HG03571 (cell line): ENCODE measurements around the gene BCAP29.
"Not testable (repeated sequence)": the region's sequence is repeated elsewhere in the genome, so short reads cannot be mapped to it uniquely, and the experiment has no call there.

Source experiments
- ATAC-seq: cut with Tn5 transposase; IDR thresholded peaks from one replicate; pipeline ENCODE4 v1.9.1; 2021; ENCODE audit not compliant: unreplicated experiment

The BCAP29 gene, protein sequence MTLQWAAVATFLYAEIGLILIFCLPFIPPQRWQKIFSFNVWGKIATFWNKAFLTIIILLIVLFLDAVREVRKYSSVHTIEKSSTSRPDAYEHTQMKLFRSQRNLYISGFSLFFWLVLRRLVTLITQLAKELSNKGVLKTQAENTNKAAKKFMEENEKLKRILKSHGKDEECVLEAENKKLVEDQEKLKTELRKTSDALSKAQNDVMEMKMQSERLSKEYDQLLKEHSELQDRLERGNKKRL

DNA sequence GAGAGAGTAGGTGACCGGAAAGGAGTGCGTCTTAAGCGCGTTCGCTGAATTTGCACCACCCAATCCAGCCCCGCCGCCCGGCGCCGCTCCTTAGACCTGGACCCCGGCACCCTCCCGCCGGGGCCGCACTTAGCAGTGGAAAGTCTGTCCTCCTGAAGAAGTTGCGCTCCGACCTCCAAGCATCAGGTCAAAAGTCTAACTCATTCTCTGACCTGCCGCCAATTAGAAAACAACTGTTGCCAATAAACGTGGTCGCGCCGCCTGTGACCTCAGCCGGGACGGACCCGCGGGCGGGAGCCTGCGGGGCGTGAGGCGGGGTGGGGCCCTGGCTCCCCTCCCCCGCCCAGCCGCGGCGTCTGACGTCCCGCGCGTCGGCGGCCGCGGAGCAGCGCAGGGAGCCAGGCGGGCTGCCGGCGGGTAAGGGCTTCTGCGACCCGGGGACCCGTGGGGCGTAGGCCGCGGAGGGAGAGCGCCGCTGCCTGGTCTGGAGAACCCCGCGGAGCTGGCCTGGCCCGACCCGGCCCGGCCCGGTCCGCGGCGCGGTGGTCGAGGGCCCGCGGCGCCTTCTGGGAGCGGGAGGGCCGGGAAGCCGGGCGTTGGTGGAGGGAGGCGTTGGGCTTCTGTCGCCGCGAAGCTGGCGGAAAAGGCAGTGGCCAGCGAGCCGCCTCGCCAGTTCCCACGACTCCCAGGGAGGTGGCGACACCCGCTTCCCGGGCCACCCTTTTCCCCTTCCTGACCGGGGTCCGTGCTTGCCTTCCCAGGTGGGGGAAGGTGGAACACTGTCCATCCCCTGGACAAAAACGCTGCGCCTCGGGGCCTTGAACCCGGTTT, at the start of gene BCAP29:
Gene BCAP29, plus strand, starts transcription at position 362 of the 831 bp plus-strand sequence. CDS start 527 bp downstream, outside the sequence.
- ATAC-seq, result peak; percentile 94

DNA sequence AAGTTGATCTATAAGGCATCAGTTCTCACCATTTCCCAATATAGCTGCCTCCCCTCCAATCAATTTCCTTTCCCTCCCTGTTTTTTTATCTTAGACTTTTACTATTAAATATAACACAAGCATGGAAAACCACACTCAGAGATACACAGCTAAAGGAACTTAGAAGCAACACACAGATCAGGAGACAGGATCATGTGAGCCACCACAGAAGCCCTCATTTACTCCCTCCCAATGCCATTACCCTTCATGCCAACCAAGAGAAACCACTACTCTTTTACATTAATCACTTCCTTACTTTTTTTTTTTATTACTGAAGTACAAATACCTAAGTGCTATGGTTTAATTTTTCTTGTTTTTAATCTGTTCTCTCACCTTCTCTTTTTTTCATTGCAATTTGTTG, 49.3 kb upstream of the BCAP29 start:
- ATAC-seq, result no peak

DNA sequence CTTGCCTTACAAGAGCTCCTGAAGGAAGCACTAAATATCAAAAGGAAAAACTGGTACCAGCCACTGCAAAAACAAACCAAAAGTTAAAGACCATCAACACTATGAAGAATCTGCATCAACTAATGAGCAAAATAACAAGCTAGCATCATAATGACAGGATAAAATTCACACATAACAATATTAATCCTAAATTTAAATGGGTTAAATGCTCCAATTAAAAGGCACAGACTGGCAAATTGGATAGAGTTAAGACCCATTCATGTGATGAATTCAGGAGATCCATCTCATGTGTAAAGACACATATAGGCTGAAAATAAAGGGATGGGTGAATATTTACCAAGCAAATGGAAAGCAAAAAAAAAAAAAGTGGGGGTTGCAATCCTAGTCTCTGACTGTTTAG, 45.9 kb upstream of the BCAP29 start:
- no peak for ATAC-seq

DNA sequence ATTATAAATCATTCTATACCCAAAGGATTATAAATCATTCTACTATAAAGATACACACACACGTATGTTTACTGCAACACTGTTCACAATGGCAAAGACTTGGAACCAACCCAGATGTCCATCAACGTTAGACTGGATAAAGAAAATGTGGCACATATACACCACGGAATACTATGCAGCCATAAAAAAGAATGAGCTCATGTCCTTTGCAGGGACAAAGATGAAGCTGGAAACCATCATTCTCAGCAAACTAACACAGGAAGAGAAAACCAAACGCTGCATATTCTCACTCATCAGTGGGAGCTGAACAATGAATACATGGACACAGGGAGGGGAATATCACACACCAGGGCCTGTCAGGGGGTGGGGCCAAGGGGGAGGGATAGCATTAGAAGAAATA, 42.8 kb upstream of the BCAP29 start:
- ATAC-seq, result not testable (repeated sequence)

DNA sequence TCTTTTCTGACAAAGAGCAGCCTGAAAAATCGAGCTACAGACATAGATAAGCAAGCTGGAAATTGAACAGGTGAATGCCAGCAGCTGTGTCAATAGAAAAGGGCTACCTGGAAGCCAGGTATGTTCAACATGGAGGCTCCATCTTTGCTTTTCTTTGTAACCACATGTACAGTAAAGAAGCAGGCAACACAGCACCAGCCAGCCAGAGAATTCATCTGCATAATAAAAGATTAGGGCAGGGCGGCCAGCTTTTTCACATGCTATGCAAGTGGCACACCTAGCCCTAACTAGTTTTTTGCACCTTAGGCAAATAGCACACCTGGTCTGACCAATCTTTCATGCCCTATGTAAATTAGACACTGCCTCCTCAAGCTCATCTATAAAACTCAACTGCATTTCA, 42.0 kb upstream of the BCAP29 start:
- ATAC-seq, result no peak

DNA sequence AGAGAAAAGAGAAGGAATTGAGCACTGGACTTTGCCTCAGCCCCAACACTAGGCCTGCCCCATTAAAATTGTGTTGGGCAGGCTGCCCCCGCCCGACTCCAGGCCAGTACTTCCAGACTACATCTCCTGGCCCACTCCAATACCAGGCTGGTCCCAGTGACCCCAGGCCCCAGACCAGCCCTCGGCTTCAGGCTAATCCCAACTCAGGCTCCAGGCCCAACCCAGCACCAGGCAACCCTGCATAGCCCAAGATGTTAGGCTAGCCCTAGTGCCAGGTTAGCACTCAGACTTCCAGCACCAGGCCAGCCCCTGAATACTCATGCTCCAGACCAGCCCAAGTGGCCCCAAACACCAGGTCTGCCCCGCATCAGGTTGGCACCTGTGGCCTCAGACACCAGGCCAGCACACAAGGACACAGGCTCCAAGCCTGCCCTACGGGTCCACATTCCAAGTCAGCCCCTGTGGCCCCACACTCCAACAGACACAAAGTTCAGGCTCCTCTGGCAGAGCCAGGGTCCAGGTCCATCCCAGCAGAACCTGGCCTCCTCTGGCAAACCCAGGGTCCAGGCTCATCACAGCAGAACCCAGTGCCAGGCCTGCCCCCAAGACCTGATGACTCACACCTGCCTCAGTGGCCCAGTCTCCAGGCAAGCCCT, 36.6 kb upstream of the BCAP29 start:
- no peak for ATAC-seq

DNA sequence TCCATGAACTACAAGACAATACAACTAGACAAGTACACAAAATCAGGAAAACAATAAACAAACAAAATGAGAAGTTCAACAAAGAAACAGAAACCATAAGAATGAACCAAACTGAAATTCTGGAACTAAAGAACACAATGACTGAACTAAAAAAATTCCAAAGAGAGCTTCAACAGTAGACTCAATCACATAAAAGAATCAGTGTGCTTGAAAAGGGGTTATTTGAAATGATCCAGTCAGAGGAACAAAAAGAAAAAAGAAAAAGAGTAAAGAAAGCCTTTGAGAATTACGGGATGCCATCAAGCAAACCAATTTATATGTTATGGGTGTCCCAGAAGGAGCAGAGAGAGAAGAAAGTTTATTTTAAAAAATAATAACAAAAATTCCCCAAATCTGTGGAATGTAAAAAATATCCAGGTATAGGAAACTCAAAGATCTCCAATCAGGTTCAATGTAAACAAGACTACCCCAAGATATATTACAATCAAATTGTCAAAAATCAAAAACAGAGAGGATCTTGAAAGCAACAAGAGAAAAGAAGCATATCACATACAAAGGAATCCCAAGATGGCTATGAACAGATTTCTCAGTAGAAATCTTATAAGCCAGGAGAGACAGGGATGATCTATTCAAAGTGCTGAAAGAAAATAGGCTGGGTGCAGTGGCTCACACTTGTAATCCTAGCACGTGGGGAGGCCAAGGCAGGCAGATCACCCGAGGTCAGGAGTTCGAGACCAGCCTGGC, 35.0 kb upstream of the BCAP29 start:
- ATAC-seq, result no peak

DNA sequence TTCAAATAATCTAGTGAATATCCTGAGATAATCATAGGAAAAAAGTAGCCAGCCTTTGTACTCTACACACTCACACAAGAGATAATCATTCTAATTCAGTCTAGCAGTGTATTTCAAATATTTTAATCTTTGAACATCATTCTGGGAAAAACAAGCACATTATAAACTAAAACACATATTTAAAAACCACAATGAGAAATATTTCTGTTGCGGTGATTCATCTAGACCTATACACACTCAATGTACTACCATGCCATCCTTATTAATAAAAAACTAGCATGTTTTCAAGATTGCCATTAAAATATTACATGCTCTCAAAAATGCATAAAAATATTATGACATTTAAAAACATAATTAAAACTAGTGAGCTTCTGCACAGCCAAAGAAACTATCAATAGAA, 28.1 kb upstream of the BCAP29 start:
- ATAC-seq, result no peak

DNA sequence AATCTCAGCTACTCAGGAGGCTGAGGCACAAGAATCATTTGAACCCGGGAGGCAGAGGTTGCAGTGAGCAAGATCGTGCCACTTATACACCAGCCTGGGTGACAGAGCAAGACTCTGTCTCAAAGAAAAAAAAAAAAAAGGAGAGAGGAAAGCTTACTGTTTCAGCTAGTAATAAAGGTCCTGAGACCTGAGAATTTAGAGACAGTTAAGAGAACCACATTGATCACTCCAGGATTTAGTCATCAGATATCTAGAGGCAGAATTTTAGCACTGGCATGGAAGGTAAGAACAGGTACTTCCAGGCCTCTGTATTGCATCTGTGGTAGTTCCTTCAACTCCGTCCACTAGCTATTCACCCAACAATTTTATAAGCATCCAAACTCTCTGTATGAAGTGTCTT, 24.2 kb upstream of the BCAP29 start:
- ATAC-seq, result no peak

DNA sequence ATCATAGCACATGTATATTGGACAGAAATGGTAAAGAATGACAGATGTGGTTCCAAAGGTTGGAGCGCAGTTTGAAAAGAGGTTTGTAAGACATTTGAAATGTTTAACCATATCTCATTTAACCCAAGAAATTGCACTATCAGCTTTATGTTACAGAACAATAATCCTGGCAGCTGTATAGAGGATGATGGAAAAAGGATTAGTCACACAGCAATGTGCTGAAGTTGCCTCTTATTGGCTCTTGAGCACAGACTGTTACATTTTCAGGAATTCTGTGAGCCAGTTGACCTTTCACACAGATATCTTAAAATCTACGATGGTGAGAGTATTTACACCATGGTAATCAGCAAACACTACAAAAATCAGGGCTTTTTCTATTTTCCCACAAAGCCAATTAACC, 20.2 kb upstream of the BCAP29 start:
- ATAC-seq, result no peak

DNA sequence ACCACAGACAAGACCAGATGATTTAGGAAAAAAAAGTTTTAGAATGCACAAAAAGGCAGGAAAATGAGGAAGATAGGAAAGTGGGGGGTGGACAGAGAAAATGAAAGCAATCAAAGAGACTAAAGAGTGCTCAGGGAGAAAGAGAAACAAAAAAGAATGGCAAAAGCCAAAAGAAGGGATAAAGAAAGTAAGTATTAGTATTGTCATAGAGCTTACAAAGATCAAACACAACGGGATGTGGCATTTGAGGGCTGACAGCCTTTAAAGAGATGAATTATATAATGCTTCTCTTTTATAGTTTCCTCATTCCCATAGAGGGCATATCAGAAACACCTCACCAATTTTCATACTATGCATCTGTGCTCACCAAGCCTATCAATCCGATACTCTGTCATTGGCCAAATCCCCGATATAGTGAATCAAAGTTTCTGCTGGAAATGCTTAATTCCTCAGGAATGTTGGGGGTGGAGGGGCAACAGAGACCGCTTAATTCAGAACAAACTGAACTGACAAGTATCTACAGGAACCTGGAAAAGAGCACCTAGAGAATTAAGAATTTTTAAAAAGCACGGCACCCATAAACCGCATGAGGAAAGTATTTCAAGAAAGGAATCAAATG, 19.0 kb upstream of the BCAP29 start:
- no peak for ATAC-seq

DNA sequence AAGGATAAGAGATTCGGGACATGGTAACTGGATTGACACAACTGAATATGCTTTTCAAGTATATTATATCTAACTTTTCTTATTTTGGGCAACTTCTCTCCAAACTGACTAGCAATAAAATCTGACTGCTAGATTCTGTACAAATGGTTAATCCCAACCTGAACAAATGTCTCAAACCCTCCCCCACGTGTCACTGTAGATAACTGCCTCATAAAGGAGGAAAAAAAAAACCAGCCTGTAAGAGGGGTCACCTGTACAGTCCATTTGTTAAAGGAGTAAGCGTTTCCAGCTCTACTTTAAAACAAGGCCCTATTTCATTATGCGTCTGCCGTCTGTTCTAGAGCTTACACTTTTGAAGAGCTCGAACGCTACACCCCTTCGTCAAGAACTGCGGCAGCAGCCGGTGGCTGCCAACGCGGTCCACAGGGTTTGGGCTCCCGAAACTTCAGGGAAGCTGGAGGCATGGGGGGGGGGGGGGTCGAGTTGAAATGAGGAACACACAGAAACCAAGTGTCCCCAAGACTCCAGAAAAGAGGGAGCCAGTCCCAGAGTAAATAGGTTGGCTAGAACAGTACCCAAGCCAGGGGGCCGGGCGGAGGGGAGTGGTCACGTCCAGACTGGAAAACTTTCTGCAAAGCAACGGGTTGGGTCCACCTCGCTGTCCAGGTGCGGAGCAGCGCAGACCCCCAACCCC, 16.8 kb upstream of the BCAP29 start:
- peak; percentile 46 for ATAC-seq

DNA sequence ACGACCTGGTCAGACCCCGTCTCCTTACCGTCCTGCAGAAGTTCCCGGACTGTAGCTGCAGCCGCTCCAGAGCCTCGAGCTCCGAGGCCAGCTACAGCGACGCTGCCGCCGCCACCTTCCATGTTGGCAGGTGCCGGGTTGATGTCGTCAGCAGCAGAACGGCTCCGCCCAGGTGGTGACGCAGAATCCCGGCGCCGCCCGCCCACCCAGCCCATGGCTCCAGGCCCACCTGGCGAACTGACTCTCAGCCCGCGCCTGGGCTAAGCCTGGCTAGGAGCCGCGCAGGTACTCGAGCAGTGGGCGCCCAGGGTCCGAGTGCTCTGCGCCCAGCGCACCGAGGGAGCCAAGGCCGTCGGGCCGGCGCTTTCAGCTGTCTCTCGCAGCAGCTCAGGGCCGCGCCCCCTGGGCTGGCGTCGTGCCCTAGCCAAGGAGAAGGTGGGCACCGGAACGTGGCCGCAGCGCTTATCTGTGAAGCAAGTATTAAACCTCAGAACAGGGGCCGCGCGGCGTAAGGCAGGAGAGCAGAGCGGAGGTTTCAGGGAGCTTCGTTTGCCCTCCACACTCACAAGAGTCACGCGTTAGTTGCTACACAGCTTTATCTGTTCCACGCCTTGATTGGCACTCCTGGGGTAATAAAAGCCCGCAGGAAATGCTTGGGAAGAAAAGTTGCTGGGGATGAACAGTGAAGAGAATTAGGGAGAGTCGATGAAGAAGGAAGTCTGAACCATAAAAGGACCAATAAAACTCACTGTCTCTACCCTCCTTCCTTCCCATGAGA, 16.1 kb upstream of the BCAP29 start, which contains the start of the genes COG5 and DUS4L:
Gene COG5, minus strand, starts transcription at position 146 of the 778 bp plus-strand sequence. Its CDS starts 24 bp downstream, at position 122.
Gene DUS4L, plus strand, starts transcription at position 197 of the 778 bp plus-strand sequence. CDS start 3,100 bp downstream, outside the sequence.
- ATAC-seq, result peak; percentile 94

DNA sequence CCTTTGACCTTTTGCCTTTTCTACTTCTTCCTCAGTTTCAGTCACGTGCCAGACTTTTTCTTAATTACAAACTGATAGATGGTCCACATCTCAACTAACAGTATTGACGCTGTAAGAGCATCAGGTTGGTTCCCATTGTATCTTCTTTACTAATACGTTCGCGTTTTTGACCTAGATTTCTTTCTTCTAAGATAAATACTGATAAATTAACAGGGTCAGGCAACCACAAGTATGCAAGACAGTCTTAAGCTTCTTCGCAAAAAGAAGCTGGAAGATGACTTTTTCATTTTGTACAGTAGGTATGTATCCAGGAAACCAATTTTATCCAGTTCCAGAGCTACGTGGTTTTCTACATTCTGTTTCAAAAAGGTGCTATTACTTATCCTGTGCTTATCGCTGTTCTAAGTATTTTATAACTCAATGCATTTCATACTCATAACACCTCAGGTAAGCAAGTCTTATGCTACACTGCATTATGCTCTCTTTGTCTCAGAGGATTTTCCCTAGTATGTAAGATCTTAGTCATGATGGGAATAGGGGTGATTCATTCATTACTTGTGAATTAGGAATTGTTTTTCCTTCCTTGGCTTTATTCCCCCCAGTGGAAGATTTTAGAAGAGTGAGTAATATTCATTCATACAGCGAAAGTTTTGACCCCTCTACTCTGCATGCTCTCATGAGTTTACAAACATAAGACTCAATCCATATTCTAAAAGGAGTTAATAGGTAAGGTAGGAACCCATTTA, 15.3 kb upstream of the BCAP29 start:
- peak; percentile 1 for ATAC-seq

DNA sequence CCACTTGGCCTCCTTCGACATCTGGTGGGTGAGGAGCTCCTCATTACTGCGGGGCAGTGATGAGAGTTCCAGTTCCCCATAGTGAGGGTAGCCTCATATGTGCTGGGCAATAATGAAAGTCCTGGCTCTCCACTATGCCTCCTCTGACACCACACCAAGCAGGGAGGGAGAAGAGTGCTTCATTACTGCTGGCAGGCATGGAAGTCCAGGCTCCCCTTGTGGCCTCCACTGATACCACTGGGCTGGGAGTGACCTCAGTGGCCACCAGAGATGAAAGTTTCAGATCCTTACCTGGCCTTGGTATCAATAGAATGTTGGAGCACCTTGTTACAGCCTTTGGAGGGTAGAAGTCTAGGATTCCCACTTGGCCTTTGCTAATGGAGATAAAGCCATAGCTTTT, 9.7 kb upstream of the BCAP29 start:
- ATAC-seq, result no peak

DNA sequence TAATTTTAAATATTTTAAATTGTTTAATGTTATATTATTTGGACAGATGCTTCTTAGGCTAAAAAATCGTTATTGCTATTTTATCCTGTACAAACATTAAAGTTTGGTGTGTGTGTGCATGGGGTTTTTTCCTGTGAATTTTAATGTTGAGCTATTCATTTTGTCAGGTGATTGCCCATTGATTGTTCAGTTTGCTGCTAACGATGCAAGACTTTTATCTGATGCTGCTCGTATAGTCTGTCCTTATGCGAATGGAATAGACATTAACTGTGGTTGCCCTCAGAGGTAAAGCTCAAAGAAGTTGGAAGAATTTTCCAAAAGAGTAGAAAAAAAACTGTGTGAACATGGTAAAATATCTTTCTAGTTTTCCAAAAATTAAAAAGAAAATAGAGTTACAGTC, 6.5 kb upstream of the BCAP29 start:
- ATAC-seq, result no peak

DNA sequence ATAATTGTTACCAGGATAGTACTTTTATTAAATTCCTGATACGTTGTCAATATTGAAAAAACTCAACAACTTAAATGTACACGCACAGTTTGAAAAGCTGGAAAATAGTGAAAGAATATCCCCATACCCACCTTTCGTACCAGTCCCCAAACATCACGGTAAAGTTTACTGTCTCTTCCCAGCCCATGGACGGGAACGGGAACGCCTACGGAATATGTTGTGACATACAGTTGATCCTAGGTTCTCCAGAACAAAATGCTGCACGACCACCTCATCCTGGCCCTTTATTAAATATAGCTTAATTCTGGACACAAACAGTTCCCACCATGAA, 527 bp upstream of the BCAP29 start:
- ATAC-seq, result no peak

DNA sequence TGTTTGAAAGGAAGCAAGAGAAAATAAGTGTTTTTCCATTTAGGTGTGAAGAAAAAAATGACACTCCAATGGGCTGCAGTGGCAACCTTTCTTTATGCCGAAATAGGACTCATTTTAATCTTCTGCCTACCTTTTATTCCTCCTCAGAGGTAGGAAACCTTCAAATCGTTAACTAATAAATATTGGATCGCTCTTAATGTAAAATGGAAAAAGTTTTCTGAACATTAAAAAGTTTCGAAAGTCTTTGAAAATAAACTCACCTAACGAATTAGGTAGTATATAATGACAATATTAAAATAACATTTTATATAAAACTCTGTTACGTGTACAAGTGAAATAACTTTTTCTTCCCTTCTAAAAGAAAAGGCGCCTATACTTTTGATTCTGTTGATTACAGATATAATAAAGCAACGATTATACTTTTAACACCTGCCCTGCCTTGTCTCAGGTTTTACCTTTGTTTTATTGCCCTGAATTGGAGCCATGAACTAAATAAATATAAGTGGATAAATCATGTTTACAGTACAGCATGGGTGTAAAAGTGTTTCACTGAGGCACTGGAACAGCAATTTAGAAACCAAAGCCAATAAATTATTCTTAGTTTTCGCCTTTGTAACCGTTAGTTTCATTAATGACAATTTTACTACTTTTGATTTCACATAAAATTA, 804 bp downstream of the BCAP29 start:
- ATAC-seq, result no peak
